Measurements from ENCODE around the gene NEK4.

DNA sequence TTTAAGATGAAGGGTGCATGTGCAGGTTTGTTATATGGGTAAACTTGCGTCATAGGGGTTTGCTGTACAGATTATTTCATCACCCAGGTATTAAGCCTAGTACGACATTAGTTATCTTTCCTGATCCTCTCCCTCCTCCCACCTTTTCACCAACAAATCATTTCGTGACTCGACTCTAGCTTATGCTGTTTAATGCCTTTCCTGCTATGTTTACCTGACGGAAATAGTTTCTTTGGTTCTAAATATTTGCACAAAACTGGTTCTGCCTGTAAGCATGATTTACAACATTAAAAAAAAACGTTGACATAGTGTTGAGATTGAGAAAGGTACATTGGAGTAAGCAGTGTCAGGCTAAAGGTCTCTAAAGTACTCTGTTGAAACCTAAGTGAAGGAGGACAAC is 82.5 kb downstream of the NEK4 start:
- TF ChIP-seq, protein P1, sequence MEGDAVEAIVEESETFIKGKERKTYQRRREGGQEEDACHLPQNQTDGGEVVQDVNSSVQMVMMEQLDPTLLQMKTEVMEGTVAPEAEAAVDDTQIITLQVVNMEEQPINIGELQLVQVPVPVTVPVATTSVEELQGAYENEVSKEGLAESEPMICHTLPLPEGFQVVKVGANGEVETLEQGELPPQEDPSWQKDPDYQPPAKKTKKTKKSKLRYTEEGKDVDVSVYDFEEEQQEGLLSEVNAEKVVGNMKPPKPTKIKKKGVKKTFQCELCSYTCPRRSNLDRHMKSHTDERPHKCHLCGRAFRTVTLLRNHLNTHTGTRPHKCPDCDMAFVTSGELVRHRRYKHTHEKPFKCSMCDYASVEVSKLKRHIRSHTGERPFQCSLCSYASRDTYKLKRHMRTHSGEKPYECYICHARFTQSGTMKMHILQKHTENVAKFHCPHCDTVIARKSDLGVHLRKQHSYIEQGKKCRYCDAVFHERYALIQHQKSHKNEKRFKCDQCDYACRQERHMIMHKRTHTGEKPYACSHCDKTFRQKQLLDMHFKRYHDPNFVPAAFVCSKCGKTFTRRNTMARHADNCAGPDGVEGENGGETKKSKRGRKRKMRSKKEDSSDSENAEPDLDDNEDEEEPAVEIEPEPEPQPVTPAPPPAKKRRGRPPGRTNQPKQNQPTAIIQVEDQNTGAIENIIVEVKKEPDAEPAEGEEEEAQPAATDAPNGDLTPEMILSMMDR (optimal IDR thresholded peaks at IDR 0.05 in 1 of 3, IDR thresholded peaks at IDR 0.05 in 1 of 3, conservative IDR thresholded peaks at IDR 0.05 in 1 of 3; ENCODE audit: extremely low read depth in 1 of 3, insufficient read depth in 2 of 3, low read length in 3 of 3) = no peak
- TF ChIP-seq EZH2 (IDR thresholded peaks at IDR 0.05; ENCODE audit: low read length) = no peak
